KMS-11 (cell line): Measurements from ENCODE around the gene SPINK7.
"Not testable (repeated sequence)": the region's sequence is repeated elsewhere in the genome, so short reads cannot be mapped to it uniquely, and the experiment has no call there.

Experiments
- H2AFZ ChIP-seq: fragments of 200-600 bp; sonication (generic); 2 replicates; pipeline ENCODE4 v1.6.1; 2016; ENCODE audit warnings: antibody characterized with exemption, mixed run types, low read depth
- H3K27ac ChIP-seq: fragments of 200-600 bp; sonication (generic); 2 replicates; pipeline ENCODE4 v1.6.1; 2016; ENCODE audit warnings: mild to moderate bottlenecking, mixed run types
- H3K27me3 ChIP-seq: fragments of 200-600 bp; sonication (generic); 2 replicates; pipeline ENCODE4 v1.6.1; 2017; ENCODE audit warnings: mild to moderate bottlenecking, low read depth, mixed run types, moderate library complexity; ENCODE audit not compliant: insufficient read depth
- H3K36me3 ChIP-seq: fragments of 200-600 bp; sonication (generic); 2 replicates; pipeline ENCODE4 v1.6.1; 2017; ENCODE audit warnings: mild to moderate bottlenecking, mixed run types; ENCODE audit not compliant: insufficient read depth
- H3K4me1 ChIP-seq: fragments of 200-600 bp; sonication (generic); 2 replicates; pipeline ENCODE4 v1.6.1; 2016; ENCODE audit warnings: mild to moderate bottlenecking, low read depth, mixed run types; ENCODE audit not compliant: poor library complexity, severe bottlenecking
- H3K4me2 ChIP-seq: fragments of 200-600 bp; sonication (generic); 2 replicates; pipeline ENCODE4 v1.7.0; 2016; ENCODE audit warnings: mild to moderate bottlenecking, mixed run types
- H3K4me3 ChIP-seq: fragments of 200-600 bp; sonication (generic); IDR thresholded peaks from 2 replicates; pipeline ENCODE4 v1.6.1; 2017; ENCODE audit warnings: low read depth, low read length, mixed read lengths; ENCODE audit not compliant: insufficient read depth
- H3K79me2 ChIP-seq: fragments of 200-600 bp; sonication (generic); 2 replicates; pipeline ENCODE4 v1.6.1; 2016; ENCODE audit warnings: low read depth, mixed run types; ENCODE audit not compliant: insufficient read depth
- H3K9ac ChIP-seq: fragments of 200-600 bp; sonication (generic); 2 replicates; pipeline ENCODE4 v1.6.1; 2016; ENCODE audit warnings: mild to moderate bottlenecking, mixed run types
- H4K20me1 ChIP-seq: fragments of 200-600 bp; sonication (generic); 2 replicates; pipeline ENCODE4 v1.6.1; 2016; ENCODE audit warnings: mild to moderate bottlenecking, mixed run types; ENCODE audit not compliant: insufficient read depth
- CTCF ChIP-seq: fragments of 200-600 bp; sonication (generic); conservative IDR thresholded peaks from 2 replicates; pipeline ENCODE4 v1.6.1; 2017; ENCODE audit warnings: low read depth, mild to moderate bottlenecking, antibody characterized with exemption, low read length, moderate library complexity, mixed read lengths

The SPINK7 gene

GRCh38 chr5:148312153-148312552 lies at the start of gene SPINK7:
SPINK7 (plus strand) TSS chr5:148312423; CDS start chr5:148312484, 61 bp downstream.
- TF ChIP-seq CTCF: no peak
- no peak within 1 kb of the TSS for H3K27ac ChIP-seq
- H3K4me2 ChIP-seq: no peak within 1 kb of the TSS
- H3K4me1 ChIP-seq: no peaks in the 10 kb centered on the region
- no peak within 1 kb of the TSS for H3K9ac ChIP-seq
- no peak within 1 kb of the TSS for H2AFZ ChIP-seq
- H3K36me3 ChIP-seq: no peaks in the 10 kb centered on the region
- H3K27me3 ChIP-seq: no peaks in the 10 kb centered on the region
- no peaks in the 10 kb centered on the region for H3K79me2 ChIP-seq
- no peak within 1 kb of the TSS for H3K4me3 ChIP-seq
- H4K20me1 ChIP-seq: no peaks in the 10 kb centered on the region

GRCh38 chr5:148267962-148268361 lies 44.3 kb upstream of the SPINK7 start:
- no peaks in the 10 kb centered on the region for H3K36me3 ChIP-seq
- TF ChIP-seq CTCF: no peak
- no peaks in the 10 kb centered on the region for H3K4me1 ChIP-seq
- H3K27me3 ChIP-seq: no peaks in the 10 kb centered on the region
- no peak overlapping the region for H3K4me2 ChIP-seq
- no peak overlapping the region for H3K27ac ChIP-seq
- no peak overlapping the region for H3K4me3 ChIP-seq
- H2AFZ ChIP-seq: no peak overlapping the region
- H3K79me2 ChIP-seq: no peaks in the 10 kb centered on the region
- H3K9ac ChIP-seq: no peak overlapping the region
- no peaks in the 10 kb centered on the region for H4K20me1 ChIP-seq

GRCh38 chr5:148268566-148268965 lies 43.7 kb upstream of the SPINK7 start, which contains the start of gene SPINK13:
SPINK13 (plus strand) TSS chr5:148268794; CDS start chr5:148270073, 1,279 bp downstream.
- Histone ChIP-seq H3K9ac (no peak within 1 kb of the TSS), H4K20me1 (no peaks in the 10 kb centered on the region), H3K79me2 (no peaks in the 10 kb centered on the region), H2AFZ (no peak within 1 kb of the TSS), H3K4me3 (no peak within 1 kb of the TSS), H3K27ac (no peak within 1 kb of the TSS), H3K4me2 (no peak within 1 kb of the TSS), H3K36me3 (no peaks in the 10 kb centered on the region), H3K27me3 (no peaks in the 10 kb centered on the region), H3K4me1 (no peaks in the 10 kb centered on the region)
- no peak for TF ChIP-seq CTCF

GRCh38 chr5:148275129-148275528 lies 37.1 kb upstream of the SPINK7 start:
- not testable (repeated sequence) for H4K20me1 ChIP-seq, H2AFZ ChIP-seq, H3K79me2 ChIP-seq, H3K27me3 ChIP-seq, H3K4me3 ChIP-seq, H3K4me2 ChIP-seq, H3K9ac ChIP-seq, H3K36me3 ChIP-seq, H3K4me1 ChIP-seq, H3K27ac ChIP-seq

- H3K4me1 ChIP-seq, H3K4me2 ChIP-seq, H2AFZ ChIP-seq, H3K27ac ChIP-seq, H4K20me1 ChIP-seq, H3K27me3 ChIP-seq, H3K36me3 ChIP-seq, H3K4me3 ChIP-seq, H3K79me2 ChIP-seq, H3K9ac ChIP-seq: not testable (repeated sequence)
Observed at GRCh38 chr5:148280893-148281292, 31.3 kb upstream of the SPINK7 start.

- not testable (repeated sequence) for H3K4me1 ChIP-seq, H3K27ac ChIP-seq, H3K36me3 ChIP-seq, H3K79me2 ChIP-seq, H3K9ac ChIP-seq, H3K4me3 ChIP-seq, H2AFZ ChIP-seq, H3K27me3 ChIP-seq, H4K20me1 ChIP-seq, H3K4me2 ChIP-seq
Observed at GRCh38 chr5:148281336-148281735, 30.9 kb upstream of the SPINK7 start.
